Vagina (tissue), 2 donors: ENCODE results near the gene PLET1.

Source experiments
- CTCF ChIP-seq, 3 experiments: fragments of 450-650 bp in 2 of 3; fragments of 200-600 bp in 1 of 3; sonication (generic) in 1 of 3; IDR thresholded peaks; one replicate each; pipeline ENCODE4 v1.5.1; 2017 to 2019; ENCODE audit warnings: antibody characterized with exemption in 3 of 3, mild to moderate bottlenecking in 2 of 3, moderate library complexity in 2 of 3
- POLR2A ChIP-seq, 2 donors: fragments of 450-650 bp; IDR thresholded peaks; one replicate each; pipeline ENCODE4 v1.6.1; 2017; ENCODE audit warnings: antibody characterized with exemption in 2 of 2, mild to moderate bottlenecking in 2 of 2, moderate library complexity in 2 of 2

- TF ChIP-seq POLR2A (IDR thresholded peaks at IDR 0.05) (no peak), CTCF (IDR thresholded peaks at IDR 0.05) (no peak)
These were observed 12.5 kb downstream of the PLET1 start for GRCh38 chr11:112248201-112248600.
